Activated CD8-positive, alpha-beta T cell treated with anti-CD3 and anti-CD28 coated beads for 36 hours (primary cell): ENCODE measurements around the gene MALL. TPM values are rescaled to one million over a fixed set of nuclear protein-coding genes. Genes with fewer than 3 reads are reported as not detected.
A peak's percentile ranks its signal among the peaks of the same experiment; 100 is the strongest.

Experiments
- ATAC-seq: fragments of 200-7000 bp; cut with Tn5 transposase; one replicate; pipeline ENCODE4 v1.10.0; 2021; ENCODE audit warnings: mild to moderate bottlenecking, moderate library complexity
- CTCF ChIA-PET: fragments of 350-600 bp; sonication (Branson Sonifier 250); formaldehyde crosslinking; loops from one replicate; lab custom pipeline; 2021; ENCODE audit warnings: antibody characterized with exemption; lab: Charles Lee
- POLR2A ChIA-PET: fragments of 350-600 bp; sonication (Branson Sonifier 250); formaldehyde crosslinking; loops from one replicate; lab custom pipeline; 2021; ENCODE audit warnings: antibody characterized with exemption; lab: Charles Lee
- DNase-seq: peaks from one replicate; pipeline ENCODE4 v3.0.0-alpha.2; 2020
- H3K27ac Mint-ChIP-seq: one replicate; pipeline ENCODE4 v1.8.0; 2021; ENCODE audit warnings: mild to moderate bottlenecking, mixed read lengths
- H3K27me3 Mint-ChIP-seq: one replicate; pipeline ENCODE4 v1.8.0; 2021; ENCODE audit warnings: mixed read lengths
- H3K36me3 Mint-ChIP-seq: one replicate; pipeline ENCODE4 v1.8.0; 2021; ENCODE audit warnings: low read depth, mixed read lengths
- H3K4me1 Mint-ChIP-seq: one replicate; pipeline ENCODE4 v1.8.0; 2021; ENCODE audit warnings: low read depth, mixed read lengths
- H3K4me3 Mint-ChIP-seq: one replicate; pipeline ENCODE4 v1.8.0; 2021; ENCODE audit warnings: mild to moderate bottlenecking, moderate library complexity, mixed read lengths
- H3K9me3 Mint-ChIP-seq: one replicate; pipeline ENCODE4 v1.8.0; 2021; ENCODE audit warnings: mixed read lengths
- CTCF ChIP-seq: fragments of 200-600 bp; IDR thresholded peaks from one replicate; pipeline ENCODE4 v1.8.0; 2022; ENCODE audit warnings: antibody characterized with exemption, mild to moderate bottlenecking
- intact Hi-C: fragments of 100-400 bp; cut with micrococcal nuclease; formaldehyde crosslinking; loops from one replicate; pipeline ENCODE4 v1.10.0; 2022
- total RNA-seq, 2 experiments: library from RNA; stranded (reverse); gene quantifications; one replicate each; pipeline ENCODE4 v1.2.3, GENCODE V29; 2021

The MALL gene
- total RNA-seq, 2 experiments from 2014 or later: not detected

GRCh38 chr2:110149330-110150220, 34.0 kb upstream of the MALL start:
- Mint-ChIP-seq H3K27me3 (no peaks in the 10 kb centered on the region), H3K9me3 (peaks cover 8% of the 10 kb centered on the region), H3K4me3 (peak overlapping the region; percentile 6), H3K27ac (peak overlapping the region; percentile 78), H3K36me3 (peaks cover 9% of the 10 kb centered on the region), H3K4me1 (peaks cover 18% of the 10 kb centered on the region)
- TF ChIP-seq CTCF: no peak
- POLR2A ChIA-PET: no interaction called here
- ATAC-seq (peak; percentile 42), DNase-seq (no peak)
- CTCF ChIA-PET: no interaction called here
- intact Hi-C loops: no loop called here

- ChIA-PET POLR2A (no interaction called here), CTCF (no interaction called here)
- no peak for TF ChIP-seq CTCF
- Mint-ChIP-seq H3K4me3 (no peak overlapping the region), H3K27me3 (no peaks in the 10 kb centered on the region), H3K4me1 (peaks cover 18% of the 10 kb centered on the region), H3K36me3 (peaks cover 2% of the 10 kb centered on the region), H3K27ac (no peak overlapping the region), H3K9me3 (peaks cover 2% of the 10 kb centered on the region)
- no peak for DNase-seq
- intact Hi-C loops: no loop called here
- no peak for ATAC-seq
These were observed 31.3 kb upstream of the MALL start for GRCh38 chr2:110146945-110147332.

GRCh38 chr2:110146183-110146944, 30.7 kb upstream of the MALL start:
- Mint-ChIP-seq H3K9me3 (peaks cover 2% of the 10 kb centered on the region), H3K27ac (no peak overlapping the region), H3K27me3 (no peaks in the 10 kb centered on the region), H3K4me3 (no peak overlapping the region), H3K36me3 (peaks cover 2% of the 10 kb centered on the region), H3K4me1 (peaks cover 18% of the 10 kb centered on the region)
- DNase-seq (no peak), ATAC-seq (no peak)
- ChIA-PET POLR2A (no interaction called here), CTCF (interaction anchor here (1.6 kb wide), 1 partner anchor 19 kb away, joined by 3 read pairs; no protein-coding TSS in a partner anchor)
- no peak for TF ChIP-seq CTCF
- intact Hi-C loops: no loop called here

- H3K4me1 Mint-ChIP-seq: peaks cover 7% of the 10 kb centered on the region
- ChIA-PET CTCF (interaction anchor here (1.6 kb wide), 1 partner anchor 10 kb away, joined by 5 read pairs; no protein-coding TSS in a partner anchor), POLR2A (no interaction called here)
- H3K27me3 Mint-ChIP-seq: no peaks in the 10 kb centered on the region
- peaks cover 2% of the 10 kb centered on the region for H3K9me3 Mint-ChIP-seq
- ATAC-seq: no peak
- DNase-seq: no peak
- no peak overlapping the region for H3K4me3 Mint-ChIP-seq
- TF ChIP-seq CTCF: no peak
- intact Hi-C loops: no loop called here
- no peak overlapping the region for H3K27ac Mint-ChIP-seq
- H3K36me3 Mint-ChIP-seq: peaks cover 2% of the 10 kb centered on the region
These were observed 28.4 kb upstream of the MALL start for GRCh38 chr2:110143982-110144381.
